Endothelial cell of umbilical vein (primary cell): ENCODE data around the gene COQ8A. TPM values are rescaled to one million over a fixed set of nuclear protein-coding genes. Genes with fewer than 3 reads are reported as not detected.

Source experiments
- BruUV-seq: library from RNA; stranded (reverse); fragments of 400-500 nt; replicated peaks from 2 replicates; lab custom pipeline; 2021; lab: Mats Ljungman, UMichigan
- CTCF ChIA-PET: fragments of 300-600, 350-600 bp; sonication (Branson Sonifier 250); formaldehyde crosslinking; loops from one replicate; lab custom pipeline; 2021; ENCODE audit warnings: antibody characterized with exemption, inconsistent platforms; lab: Charles Lee
- POLR2A ChIA-PET: fragments of 300-600, 350-600 bp; sonication (Branson Sonifier 250); formaldehyde crosslinking; loops from one replicate; lab custom pipeline; 2021; ENCODE audit warnings: antibody characterized with exemption, inconsistent platforms; lab: Charles Lee
- DNase-seq: peaks from one replicate; pipeline ENCODE4 v3.0.0-alpha.2; 2011; ENCODE audit warnings: low read depth, low spot score
- FAIRE-seq: peaks from 2 replicates; lab custom pipeline; 2011; peaks lifted over from hg19 to GRCh38; lab: Jason Lieb, UNC
- H2AFZ ChIP-seq: 2 replicates; pipeline ENCODE4 v1.6.0; 2012; ENCODE audit warnings: low read depth, low read length, control low read depth, inconsistent platforms
- H3K27ac ChIP-seq: 2 replicates; pipeline ENCODE4 v1.5.1; 2011; ENCODE audit warnings: low read depth, mild to moderate bottlenecking, control low read depth, low read length, moderate library complexity; ENCODE audit not compliant: insufficient read depth
- H3K27me3 ChIP-seq, 2 experiments: 2 replicates each; pipeline versions ENCODE4 v1.6.0 to v1.6.1; 2011; ENCODE audit warnings: low read length in 2 of 2, mixed read lengths in 1 of 2; ENCODE audit not compliant: control insufficient read depth in 2 of 2, insufficient read depth in 2 of 2
- H3K36me3 ChIP-seq, 2 experiments: 2 replicates in 1 of 2; 3 replicates in 1 of 2; pipeline ENCODE4 v1.5.1; 2011; ENCODE audit warnings: low read length in 2 of 2, mild to moderate bottlenecking in 1 of 2, moderate library complexity in 1 of 2; ENCODE audit not compliant: control insufficient read depth in 2 of 2, insufficient read depth in 2 of 2; ENCODE audit errors: extremely low read depth in 1 of 2
- H3K4me1 ChIP-seq: 3 replicates; pipeline ENCODE4 v1.5.1; 2011; ENCODE audit warnings: mild to moderate bottlenecking, low read length; ENCODE audit not compliant: control insufficient read depth, insufficient read depth; ENCODE audit errors: extremely low read depth
- H3K4me2 ChIP-seq: 2 replicates; pipeline ENCODE4 v1.6.1; 2011; ENCODE audit warnings: low read length, control low read depth, mixed read lengths; ENCODE audit not compliant: insufficient read depth
- H3K4me3 ChIP-seq, 3 experiments: fragments of 200-600 bp in 1 of 3; sonication (generic), shearing (Covaris generic) in 1 of 3; replicated peaks in 1 of 3; 2 replicates each; pipeline ENCODE4 v1.5.1; 2011 to 2016; ENCODE audit warnings: control low read depth in 3 of 3, low read length in 3 of 3, mild to moderate bottlenecking in 2 of 3, inconsistent platforms in 1 of 3, low read depth in 1 of 3, moderate library complexity in 1 of 3; ENCODE audit not compliant: insufficient read depth in 1 of 3
- H3K79me2 ChIP-seq: 2 replicates; pipeline ENCODE4 v1.6.0; 2012; ENCODE audit warnings: low read length, inconsistent platforms; ENCODE audit not compliant: control insufficient read depth, insufficient read depth
- H3K9ac ChIP-seq: replicated peaks from 2 replicates; pipeline ENCODE3; 2011; ENCODE audit warnings: low read length, control low read depth; ENCODE audit not compliant: insufficient read depth; ENCODE audit errors: extremely low read depth
- H3K9me1 ChIP-seq: replicated peaks from 3 replicates; pipeline ENCODE4 v1.6.0; 2011; ENCODE audit warnings: mild to moderate bottlenecking, low read length; ENCODE audit not compliant: control insufficient read depth, insufficient read depth; ENCODE audit errors: extremely low read depth
- H3K9me3 ChIP-seq: replicated peaks from 2 replicates; pipeline ENCODE4 v1.5.1; 2012; ENCODE audit warnings: low read length, inconsistent platforms; ENCODE audit not compliant: control insufficient read depth, insufficient read depth
- H4K20me1 ChIP-seq: replicated peaks from 2 replicates; pipeline ENCODE3; 2011; ENCODE audit warnings: mild to moderate bottlenecking, low read length; ENCODE audit not compliant: control insufficient read depth, insufficient read depth; ENCODE audit errors: extremely low read depth
- EZH2 ChIP-seq: IDR thresholded peaks from 2 replicates; pipeline ENCODE4 v1.6.1; 2012; ENCODE audit warnings: borderline replicate concordance, low read depth, mild to moderate bottlenecking, moderate library complexity, low read length, inconsistent platforms; ENCODE audit not compliant: severe bottlenecking
- FOS ChIP-seq: IDR thresholded peaks from 2 replicates; pipeline ENCODE4 v1.6.1; 2011; ENCODE audit warnings: mild to moderate bottlenecking, low read length, moderate library complexity, borderline replicate concordance; ENCODE audit not compliant: insufficient read depth
- JUN ChIP-seq: IDR thresholded peaks from 2 replicates; pipeline ENCODE4 v1.6.1; 2011; ENCODE audit warnings: borderline replicate concordance, low read depth; ENCODE audit not compliant: insufficient read length, insufficient read depth
- MAX ChIP-seq: IDR thresholded peaks from 2 replicates; pipeline ENCODE4 v1.6.1; 2011; ENCODE audit not compliant: insufficient read depth, insufficient read length
- MYC ChIP-seq: IDR thresholded peaks from one replicate; pipeline ENCODE4 v1.6.1; 2011; ENCODE audit warnings: mild to moderate bottlenecking, low read depth, low read length
- dilution Hi-C: fragments of 300-500 bp; cut with MboI; formaldehyde crosslinking; loops from one replicate; pipeline ENCODE4 v1.15.0; 2019; ENCODE audit warnings: low sequenced_read_pairs; ENCODE audit not compliant: extremely low pct_ligation_motif_present
- intact Hi-C: fragments of 100-400 bp; cut with micrococcal nuclease; formaldehyde crosslinking; loops from one replicate; pipeline ENCODE4 v1.10.0; 2022
- polyA plus RNA-seq, 4 experiments: library from polyadenylated mRNA; depleted of rRNA in 3 of 4; stranded (reverse) in 3 of 4; unstranded in 1 of 4; fragments of >200 nt; gene quantifications; 2 replicates each; pipeline versions ENCODE4 v1.2.1 to v1.2.3, GENCODE V29; 2011 to 2012; ENCODE audit warnings: missing spikeins in 1 of 4
- total RNA-seq: library from RNA; stranded (reverse); gene quantifications from 2 replicates; pipeline ENCODE4 v1.2.3, GENCODE V29; 2021
- TF ChIP-seq, protein P1 (sequence below), 2 donors: IDR thresholded peaks; 1 replicate in 1 of 2; 2 replicates in 1 of 2; pipeline ENCODE4 v1.5.1; 2011; ENCODE audit warnings: low read length in 2 of 2, mild to moderate bottlenecking in 2 of 2, moderate library complexity in 2 of 2, control low read depth in 1 of 2, inconsistent platforms in 1 of 2, low read depth in 1 of 2; ENCODE audit not compliant: insufficient read depth in 1 of 2; ENCODE audit errors: extremely low read depth in 1 of 2

COQ8A gene
- total and polyA plus RNA-seq, 2 donors (not counting 3 experiments of a cell fraction or from before 2014, with no cell fraction given), result 6.8 to 9.4 TPM

DNA sequence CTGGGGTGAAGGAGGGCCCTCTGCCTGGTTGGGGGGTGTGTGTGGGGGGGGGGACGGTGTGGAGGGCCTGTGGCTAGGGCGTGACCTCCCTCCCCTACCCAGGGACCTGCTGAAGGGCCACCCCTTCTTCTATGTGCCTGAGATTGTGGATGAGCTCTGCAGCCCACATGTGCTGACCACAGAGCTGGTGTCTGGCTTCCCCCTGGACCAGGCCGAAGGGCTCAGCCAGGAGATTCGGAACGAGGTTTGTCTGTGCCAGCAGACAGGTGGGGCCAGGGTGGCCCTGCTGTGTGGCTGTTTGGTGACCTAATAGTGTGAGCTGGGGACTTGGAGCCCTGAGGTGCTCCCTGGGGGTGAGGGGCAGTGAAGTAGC lies 43.9 kb downstream of the COQ8A start:
- Histone ChIP-seq H3K9me3 (no peaks in the 10 kb centered on the region), H3K9me1 (no peaks in the 10 kb centered on the region), H2AFZ (no peak overlapping the region), H3K79me2 (no peaks in the 10 kb centered on the region), H4K20me1 (no peaks in the 10 kb centered on the region), H3K36me3 (peaks cover 3 to 11% of the 10 kb centered on the region in 2 experiments), H3K4me3 (no peak overlapping the region), H3K4me2 (no peak overlapping the region), H3K4me1 (no peaks in the 10 kb centered on the region), H3K9ac (no peak overlapping the region), H3K27me3 (no peaks in the 10 kb centered on the region), H3K27ac (no peak overlapping the region)
- ChIA-PET CTCF (no interaction called here), POLR2A (no interaction called here)
- BruUV-seq, result no TSS peak
- TF ChIP-seq EZH2, result no peak
- no peak for TF ChIP-seq JUN
- no peak for TF ChIP-seq MAX
- TF ChIP-seq, protein P1, sequence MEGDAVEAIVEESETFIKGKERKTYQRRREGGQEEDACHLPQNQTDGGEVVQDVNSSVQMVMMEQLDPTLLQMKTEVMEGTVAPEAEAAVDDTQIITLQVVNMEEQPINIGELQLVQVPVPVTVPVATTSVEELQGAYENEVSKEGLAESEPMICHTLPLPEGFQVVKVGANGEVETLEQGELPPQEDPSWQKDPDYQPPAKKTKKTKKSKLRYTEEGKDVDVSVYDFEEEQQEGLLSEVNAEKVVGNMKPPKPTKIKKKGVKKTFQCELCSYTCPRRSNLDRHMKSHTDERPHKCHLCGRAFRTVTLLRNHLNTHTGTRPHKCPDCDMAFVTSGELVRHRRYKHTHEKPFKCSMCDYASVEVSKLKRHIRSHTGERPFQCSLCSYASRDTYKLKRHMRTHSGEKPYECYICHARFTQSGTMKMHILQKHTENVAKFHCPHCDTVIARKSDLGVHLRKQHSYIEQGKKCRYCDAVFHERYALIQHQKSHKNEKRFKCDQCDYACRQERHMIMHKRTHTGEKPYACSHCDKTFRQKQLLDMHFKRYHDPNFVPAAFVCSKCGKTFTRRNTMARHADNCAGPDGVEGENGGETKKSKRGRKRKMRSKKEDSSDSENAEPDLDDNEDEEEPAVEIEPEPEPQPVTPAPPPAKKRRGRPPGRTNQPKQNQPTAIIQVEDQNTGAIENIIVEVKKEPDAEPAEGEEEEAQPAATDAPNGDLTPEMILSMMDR (IDR thresholded peaks at IDR 0.05; ENCODE audit: extremely low read depth in 1 of 2, insufficient read depth in 1 of 2, low read depth in 1 of 2, low read length in 2 of 2), result no peak
- TF ChIP-seq FOS, result no peak
- no peak for TF ChIP-seq MYC
- intact Hi-C loops (loop anchor here (5.0 kb wide), 2 partner anchors 352 to 453 kb away; no protein-coding TSS in a partner anchor), dilution Hi-C loops (no loop called here)
- no peak for FAIRE-seq
- no peak for DNase-seq
